SW480 (cell line): ENCODE results near the gene TCP11L1.
"Not testable (repeated sequence)": the region's sequence is repeated elsewhere in the genome, so short reads cannot be mapped to it uniquely, and the experiment has no call there.

Experiments
- DNase-seq: peaks from one replicate; pipeline ENCODE4 v3.0.0-alpha.2; 2016; ENCODE audit warnings: low spot score

The TCP11L1 gene

GRCh38 chr11:33065445-33066178, 26.2 kb downstream of the TCP11L1 start:
- DNase-seq, result peak; percentile 69

- DNase-seq, result no peak
Observed at GRCh38 chr11:33067294-33067693, 27.9 kb downstream of the TCP11L1 start.

- DNase-seq, result no peak
Observed at GRCh38 chr11:33068611-33069340, 29.4 kb downstream of the TCP11L1 start.

- DNase-seq, result peak; percentile 67
Observed at GRCh38 chr11:33072465-33072864, 33.1 kb downstream of the TCP11L1 start.

- no peak for DNase-seq
Observed at GRCh38 chr11:33083918-33084317, 44.5 kb downstream of the TCP11L1 start.

- DNase-seq, result no peak
Observed at GRCh38 chr11:33086017-33086416, 46.6 kb downstream of the TCP11L1 start.

GRCh38 chr11:33089776-33090175, 50.4 kb downstream of the TCP11L1 start:
- DNase-seq, result no peak

- DNase-seq, result no peak
Observed at GRCh38 chr11:33094157-33094556, 54.8 kb downstream of the TCP11L1 start.

GRCh38 chr11:33103836-33104235, 64.5 kb downstream of the TCP11L1 start:
- DNase-seq, result no peak

- DNase-seq, result no peak
Observed at GRCh38 chr11:33109294-33109895, 70.0 kb downstream of the TCP11L1 start.

- no peak for DNase-seq
Observed at GRCh38 chr11:33110083-33110482, 70.7 kb downstream of the TCP11L1 start.

- DNase-seq, result peak; percentile 81
Observed at GRCh38 chr11:33116535-33116934, 77.2 kb downstream of the TCP11L1 start.

GRCh38 chr11:33122696-33123095, 83.3 kb downstream of the TCP11L1 start:
- DNase-seq, result not testable (repeated sequence)
